ENCODE results near the gene GPR183. TPM values are rescaled to one million over a fixed set of nuclear protein-coding genes. Genes with fewer than 3 reads are reported as not detected.
A peak's percentile ranks its signal among the peaks of the same experiment; 100 is the strongest.

The GPR183 gene
- total RNA-seq, 1 experiment from 2014 or later, result 0.15 TPM

- no peaks in the 10 kb centered on the region for H3K36me3 ChIP-seq (ENCODE audit: control insufficient read depth, insufficient read depth, low read length)
- ChIA-PET POLR2A (no interaction called here), CTCF (interaction anchor here (0.7 kb wide), 2 partner anchors 14 to 274 kb away, joined by 3 read pairs; no protein-coding TSS in a partner anchor)
- H3K4me3 ChIP-seq (ENCODE audit: low read depth in 2 of 2, low read length in 2 of 2), result no peak overlapping the region
- H3K27ac ChIP-seq (ENCODE audit: low read length), result no peak overlapping the region
- intact Hi-C loops (cut with micrococcal nuclease; ENCODE audit: unreplicated experiment) (loop anchor here (5.0 kb wide), 2 partner anchors 75 to 90 kb away; no protein-coding TSS in a partner anchor), in situ Hi-C loops (cut with HindIII; ENCODE audit: low pct_unique_long_range_greater_than_20kb, low sequenced_read_pairs) (no loop called here)
- ATAC-seq, result no peak
- no peaks in the 10 kb centered on the region for H3K9me3 ChIP-seq (ENCODE audit: control insufficient read depth, insufficient read depth, low read depth, low read length)
- TF ChIP-seq REST (IDR thresholded peaks at IDR 0.05; ENCODE audit: insufficient read depth in 1 of 2, low read depth in 2 of 2, low read length in 1 of 2) (no peak), POLR2AphosphoS5 (IDR thresholded peaks at IDR 0.05; ENCODE audit: low read depth, low read length) (no peak), TCF7L2 (IDR thresholded peaks at IDR 0.05; ENCODE audit: low read depth, low read length) (no peak), SIN3A (IDR thresholded peaks at IDR 0.05; ENCODE audit: borderline replicate concordance, insufficient read depth, low read depth, low read length) (no peak)
- TF ChIP-seq, protein P1, sequence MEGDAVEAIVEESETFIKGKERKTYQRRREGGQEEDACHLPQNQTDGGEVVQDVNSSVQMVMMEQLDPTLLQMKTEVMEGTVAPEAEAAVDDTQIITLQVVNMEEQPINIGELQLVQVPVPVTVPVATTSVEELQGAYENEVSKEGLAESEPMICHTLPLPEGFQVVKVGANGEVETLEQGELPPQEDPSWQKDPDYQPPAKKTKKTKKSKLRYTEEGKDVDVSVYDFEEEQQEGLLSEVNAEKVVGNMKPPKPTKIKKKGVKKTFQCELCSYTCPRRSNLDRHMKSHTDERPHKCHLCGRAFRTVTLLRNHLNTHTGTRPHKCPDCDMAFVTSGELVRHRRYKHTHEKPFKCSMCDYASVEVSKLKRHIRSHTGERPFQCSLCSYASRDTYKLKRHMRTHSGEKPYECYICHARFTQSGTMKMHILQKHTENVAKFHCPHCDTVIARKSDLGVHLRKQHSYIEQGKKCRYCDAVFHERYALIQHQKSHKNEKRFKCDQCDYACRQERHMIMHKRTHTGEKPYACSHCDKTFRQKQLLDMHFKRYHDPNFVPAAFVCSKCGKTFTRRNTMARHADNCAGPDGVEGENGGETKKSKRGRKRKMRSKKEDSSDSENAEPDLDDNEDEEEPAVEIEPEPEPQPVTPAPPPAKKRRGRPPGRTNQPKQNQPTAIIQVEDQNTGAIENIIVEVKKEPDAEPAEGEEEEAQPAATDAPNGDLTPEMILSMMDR (IDR thresholded peaks at IDR 0.05), result no peak
- no peaks in the 10 kb centered on the region for H3K27me3 ChIP-seq (ENCODE audit: control insufficient read depth, insufficient read depth, low read length)
- H3K4me1 ChIP-seq (ENCODE audit: control insufficient read depth, insufficient read depth, low read length), result no peaks in the 10 kb centered on the region
- BruUV-seq (replicated peaks), result no TSS peak
- no peak for DNase-seq (ENCODE audit: low read depth, low spot score)
Measured at GRCh38 chr13:99266827-99267226, 40.4 kb downstream of the GPR183 start.

DNA sequence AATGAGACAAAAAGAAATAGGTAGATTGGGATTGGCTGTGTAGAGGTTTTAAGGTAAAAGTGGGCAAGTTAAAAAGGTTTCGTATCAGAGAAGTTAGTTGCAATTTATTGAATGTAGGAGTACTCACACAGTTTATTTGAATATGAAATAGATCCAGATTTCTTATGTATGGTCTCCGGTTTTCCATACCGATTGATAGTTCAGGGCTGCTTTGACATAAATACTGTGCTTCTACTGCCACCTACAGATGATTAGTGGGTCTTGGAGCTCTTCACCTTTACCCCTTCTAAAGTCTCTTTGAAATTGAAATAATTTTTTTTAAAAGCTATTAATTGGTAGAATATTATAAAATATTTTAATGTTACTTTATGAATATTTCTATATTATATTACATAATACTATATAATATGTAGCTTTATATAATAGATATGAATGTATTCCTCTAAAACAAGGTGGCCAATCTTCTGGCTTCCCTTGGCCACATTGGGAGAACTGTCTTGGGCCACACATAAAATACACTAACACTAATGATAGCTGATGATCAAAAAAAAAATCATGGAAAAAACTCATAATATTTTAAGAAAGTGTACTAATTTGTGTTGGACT is 41.3 kb downstream of the GPR183 start:
- TF ChIP-seq, protein P1 (IDR thresholded peaks at IDR 0.05), result peak; percentile 34; the same call in 1 of the 2 replicates
- no peak for TF ChIP-seq SIN3A (IDR thresholded peaks at IDR 0.05; ENCODE audit: borderline replicate concordance, insufficient read depth, low read depth, low read length)
- no peaks in the 10 kb centered on the region for H3K9me3 ChIP-seq (ENCODE audit: control insufficient read depth, insufficient read depth, low read depth, low read length)
- BruUV-seq (replicated peaks), result no TSS peak
- DNase-seq (ENCODE audit: low read depth, low spot score) (peak; percentile 7), ATAC-seq (peak; percentile 78; the same call in 1 of the 2 replicates)
- POLR2A ChIA-PET, result interaction anchor here (0.7 kb wide), 1 partner anchor 69 kb away, joined by 3 read pairs; no protein-coding TSS in a partner anchor
- no peaks in the 10 kb centered on the region for H3K27me3 ChIP-seq (ENCODE audit: control insufficient read depth, insufficient read depth, low read length)
- CTCF ChIA-PET, result interaction anchor here (0.7 to 1.5 kb wide), 6 partner anchors 15 to 273 kb away, joined by 3 to 5 read pairs (median 3); no protein-coding TSS in a partner anchor
- in situ Hi-C loops (cut with HindIII; ENCODE audit: low pct_unique_long_range_greater_than_20kb, low sequenced_read_pairs) (no loop called here), intact Hi-C loops (cut with micrococcal nuclease; ENCODE audit: unreplicated experiment) (loop anchor here (5.0 kb wide), 2 partner anchors 74 to 89 kb away; no protein-coding TSS in a partner anchor)
- no peaks in the 10 kb centered on the region for H3K4me1 ChIP-seq (ENCODE audit: control insufficient read depth, insufficient read depth, low read length)
- H3K36me3 ChIP-seq (ENCODE audit: control insufficient read depth, insufficient read depth, low read length), result no peaks in the 10 kb centered on the region
- no peak overlapping the region for H3K4me3 ChIP-seq (ENCODE audit: low read depth in 2 of 2, low read length in 2 of 2)
- no peak overlapping the region for H3K27ac ChIP-seq (ENCODE audit: low read length)

Measured in Panc1 (cell line).